ENCODE data around the gene RBAK.

- TF ChIP-seq POLR2A (IDR thresholded peaks at IDR 0.05), result no peak
- no peak for TF ChIP-seq CTCF (IDR thresholded peaks at IDR 0.05)
Measured at GRCh38 chr7:5077740-5078139, 32.1 kb downstream of the RBAK start.
